K562 (cell line): ENCODE results near the gene HMGN1. TPM values are rescaled to one million over a fixed set of nuclear protein-coding genes. Genes with fewer than 3 reads are reported as not detected.

ENCODE experiments used
- ARID1B ChIP-seq: fragments of 450-650 bp; IDR thresholded peaks from 2 replicates; pipeline ENCODE4 v1.6.1; 2016; ENCODE audit warnings: antibody characterized with exemption, mild to moderate bottlenecking, inconsistent platforms
- CBX3 ChIP-seq, 2 experiments: IDR thresholded peaks; 1 replicate in 1 of 2; 2 replicates in 1 of 2; pipeline ENCODE4 v1.6.1; 2012; ENCODE audit warnings: inconsistent platforms in 2 of 2, low read length in 2 of 2, borderline replicate concordance in 1 of 2, control low read depth in 1 of 2
- DLX4 ChIP-seq: fragments of 250-450 bp; sonication (Bioruptor Pico); IDR thresholded peaks from 2 replicates; pipeline ENCODE4 v1.6.1; 2021; ENCODE audit warnings: mild to moderate bottlenecking
- JUN ChIP-seq, 2 experiments: sonication (generic) in 1 of 2; formaldehyde crosslinking in 1 of 2; IDR thresholded peaks; 2 replicates each; pipeline versions ENCODE4 v1.6.1 to v1.8.0; 2012 to 2022; ENCODE audit warnings: borderline replicate concordance in 2 of 2, mild to moderate bottlenecking in 2 of 2, improper control_type of control experiment in 1 of 2, low read depth in 1 of 2, low read length in 1 of 2, missing genetic modification reagents in 1 of 2
- KLF16 ChIP-seq: IDR thresholded peaks from 2 replicates; pipeline ENCODE4 v1.6.1; 2016; ENCODE audit warnings: antibody characterized with exemption
- RBFOX2 ChIP-seq: fragments of 200-400 bp; formaldehyde crosslinking; IDR thresholded peaks from 2 replicates; pipeline ENCODE4 v1.6.1; 2017; ENCODE audit warnings: low read depth, mild to moderate bottlenecking, low read length, moderate library complexity
- SMC3 ChIP-seq: conservative IDR thresholded peaks from 2 replicates; pipeline ENCODE4 v1.6.1; 2011; ENCODE audit warnings: low read depth, low read length, improper control_type of control experiment; ENCODE audit not compliant: insufficient read depth
- SNAPC5 ChIP-seq: fragments of 250-450 bp; sonication (Bioruptor Pico); IDR thresholded peaks from 2 replicates; pipeline ENCODE4 v1.8.0; 2021; ENCODE audit warnings: moderate library complexity, mild to moderate bottlenecking, inconsistent platforms
- SNIP1 ChIP-seq: fragments of 450-650 bp; IDR thresholded peaks from 2 replicates; pipeline ENCODE4 v1.7.1; 2017; ENCODE audit warnings: low read depth, mild to moderate bottlenecking
- STAG1 ChIP-seq: sonication (generic); formaldehyde crosslinking; IDR thresholded peaks from 2 replicates; pipeline ENCODE4 v1.5.0; 2020; ENCODE audit warnings: missing genetic modification reagents, borderline replicate concordance
- THRAP3 ChIP-seq: fragments of 450-650 bp; IDR thresholded peaks from 2 replicates; pipeline ENCODE4 v1.6.1; 2016; ENCODE audit warnings: mild to moderate bottlenecking, inconsistent platforms, borderline replicate concordance
- ZKSCAN3 ChIP-seq: fragments of 250-450 bp; sonication (Bioruptor Pico); IDR thresholded peaks from 2 replicates; pipeline ENCODE4 v1.4.0; 2020
- ZNF197 ChIP-seq: fragments of 200-800 bp; sonication (Bioruptor generic); IDR thresholded peaks from 2 replicates; pipeline ENCODE4 v1.6.1; 2016; ENCODE audit warnings: low read depth, missing genetic modification characterization, missing compliant biosample characterization
- ZNF707 ChIP-seq: fragments of 250-450 bp; sonication (Bioruptor Pico); conservative IDR thresholded peaks from 2 replicates; pipeline ENCODE4 v1.8.0; 2022; ENCODE audit warnings: inconsistent platforms, mild to moderate bottlenecking, moderate library complexity
- polyA plus RNA-seq, 8 experiments: library from polyadenylated mRNA; depleted of rRNA in 4 of 8; stranded (reverse) in 5 of 8; unstranded in 3 of 8; fragments of >200 nt; fragmentation: Nextera tagmentation in 2 of 8; fragmentation: Illumina TruSeq in 1 of 8; extraction: Ambion mirVana in 2 of 8; extraction: Trizol in 1 of 8; gene quantifications; 2 replicates each; pipeline versions ENCODE4 v1.2.1 to v1.2.3, GENCODE V29; 2011 to 2014; ENCODE audit warnings: inconsistent platforms in 1 of 8, missing spikeins in 1 of 8
- total RNA-seq, 7 experiments: library from RNA; depleted of rRNA in 6 of 7; stranded (reverse); fragments of >200 nt in 6 of 7; fragmentation: Illumina TruSeq in 2 of 7; extraction: Trizol in 2 of 7; gene quantifications; 2 replicates each; pipeline versions ENCODE4 v1.2.1 to v1.2.3, GENCODE V29; 2011 to 2021; ENCODE audit warnings: low replicate concordance in 1 of 7
- TF ChIP-seq, protein P1 (sequence below): conservative IDR thresholded peaks from 2 replicates; pipeline ENCODE4 v1.6.1; 2011; ENCODE audit warnings: low read depth, mild to moderate bottlenecking, low read length; ENCODE audit not compliant: control insufficient read depth
- TF ChIP-seq, protein P2 (sequence below): fragments of 250-450 bp; sonication (Bioruptor Pico); IDR thresholded peaks from 2 replicates; pipeline ENCODE4 v1.4.0; 2020
- TF ChIP-seq, protein P3 (sequence below), 2 experiments: fragments of 450-650 bp; IDR thresholded peaks; 2 replicates each; pipeline ENCODE4 v1.6.1; 2016

The HMGN1 gene
- total and polyA plus RNA-seq, 9 of the 15 experiments (the other 6 are each of a cell fraction or from before 2014, with no cell fraction given), result 124 to 626 (median 498) TPM

DNA sequence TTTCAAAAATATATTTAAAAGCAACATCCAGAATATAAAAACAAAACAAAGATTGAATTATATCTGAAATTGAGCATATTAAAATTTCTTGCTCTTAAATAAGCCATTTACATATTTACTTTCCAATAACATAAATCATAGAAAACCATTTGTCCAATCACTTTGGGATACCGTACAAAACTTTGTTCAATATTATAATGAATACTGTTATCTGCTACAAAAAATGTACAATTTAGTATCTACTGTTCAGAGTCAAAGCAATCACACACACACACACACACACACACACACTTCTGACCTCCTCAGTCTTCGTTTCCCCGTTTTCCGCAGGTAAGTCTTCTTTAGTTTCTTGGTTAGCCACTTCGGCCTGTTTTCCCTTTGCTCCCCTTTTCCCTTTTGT, 4.0 kb downstream of the HMGN1 start (continued):
- TF ChIP-seq SNAPC5 (CRISPR knock-in tag) (no peak), KLF16 (no peak), THRAP3 (0 out of 2 replicates have a peak, but pooled peaks have one; percentile 23), DLX4 (CRISPR knock-in tag) (no peak), ARID1B (no peak), ZNF197 (CRISPR knock-in tag) (no peak), ZNF707 (CRISPR knock-in tag) (no peak), STAG1 (no peak), RBFOX2 (peak; percentile 53), SNIP1 (no peak), ZKSCAN3 (CRISPR knock-in tag) (no peak), JUN (IDR thresholded peaks at IDR 0.05; ENCODE audit: borderline replicate concordance, low read depth, low read length) (no peak), JUN (CRISPR knock-in tag; IDR thresholded peaks at IDR 0.05; ENCODE audit: borderline replicate concordance) (no peak), CBX3 (IDR thresholded peaks at IDR 0.05; ENCODE audit: borderline replicate concordance in 1 of 2, low read length in 2 of 2) (no peak), SMC3 (no peak)
- TF ChIP-seq, protein P1, sequence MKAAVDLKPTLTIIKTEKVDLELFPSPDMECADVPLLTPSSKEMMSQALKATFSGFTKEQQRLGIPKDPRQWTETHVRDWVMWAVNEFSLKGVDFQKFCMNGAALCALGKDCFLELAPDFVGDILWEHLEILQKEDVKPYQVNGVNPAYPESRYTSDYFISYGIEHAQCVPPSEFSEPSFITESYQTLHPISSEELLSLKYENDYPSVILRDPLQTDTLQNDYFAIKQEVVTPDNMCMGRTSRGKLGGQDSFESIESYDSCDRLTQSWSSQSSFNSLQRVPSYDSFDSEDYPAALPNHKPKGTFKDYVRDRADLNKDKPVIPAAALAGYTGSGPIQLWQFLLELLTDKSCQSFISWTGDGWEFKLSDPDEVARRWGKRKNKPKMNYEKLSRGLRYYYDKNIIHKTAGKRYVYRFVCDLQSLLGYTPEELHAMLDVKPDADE, result no peak
- TF ChIP-seq, protein P2, sequence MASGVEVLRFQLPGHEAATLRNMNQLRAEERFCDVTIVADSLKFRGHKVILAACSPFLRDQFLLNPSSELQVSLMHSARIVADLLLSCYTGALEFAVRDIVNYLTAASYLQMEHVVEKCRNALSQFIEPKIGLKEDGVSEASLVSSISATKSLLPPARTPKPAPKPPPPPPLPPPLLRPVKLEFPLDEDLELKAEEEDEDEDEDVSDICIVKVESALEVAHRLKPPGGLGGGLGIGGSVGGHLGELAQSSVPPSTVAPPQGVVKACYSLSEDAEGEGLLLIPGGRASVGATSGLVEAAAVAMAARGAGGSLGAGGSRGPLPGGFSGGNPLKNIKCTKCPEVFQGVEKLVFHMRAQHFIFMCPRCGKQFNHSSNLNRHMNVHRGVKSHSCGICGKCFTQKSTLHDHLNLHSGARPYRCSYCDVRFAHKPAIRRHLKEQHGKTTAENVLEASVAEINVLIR (CRISPR knock-in tag), result no peak
- TF ChIP-seq, protein P3, sequence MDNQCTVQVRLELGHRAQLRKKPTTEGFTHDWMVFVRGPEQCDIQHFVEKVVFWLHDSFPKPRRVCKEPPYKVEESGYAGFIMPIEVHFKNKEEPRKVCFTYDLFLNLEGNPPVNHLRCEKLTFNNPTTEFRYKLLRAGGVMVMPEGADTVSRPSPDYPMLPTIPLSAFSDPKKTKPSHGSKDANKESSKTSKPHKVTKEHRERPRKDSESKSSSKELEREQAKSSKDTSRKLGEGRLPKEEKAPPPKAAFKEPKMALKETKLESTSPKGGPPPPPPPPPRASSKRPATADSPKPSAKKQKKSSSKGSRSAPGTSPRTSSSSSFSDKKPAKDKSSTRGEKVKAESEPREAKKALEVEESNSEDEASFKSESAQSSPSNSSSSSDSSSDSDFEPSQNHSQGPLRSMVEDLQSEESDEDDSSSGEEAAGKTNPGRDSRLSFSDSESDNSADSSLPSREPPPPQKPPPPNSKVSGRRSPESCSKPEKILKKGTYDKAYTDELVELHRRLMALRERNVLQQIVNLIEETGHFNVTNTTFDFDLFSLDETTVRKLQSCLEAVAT (IDR thresholded peaks at IDR 0.05), result no peak
- TF ChIP-seq, all 486 proteins: peak for 6
